Stimulated activated CD8-positive, alpha-beta memory T cell treated with anti-CD3 and anti-CD28 coated beads, Interleukin-7, amount 100 ng/mL, for 4 hours (primary cell): Measurements from ENCODE around the gene AHI1.
"Not testable (repeated sequence)": the region's sequence is repeated elsewhere in the genome, so short reads cannot be mapped to it uniquely, and the experiment has no call there.

ENCODE experiments used
- DNase-seq, 2 donors: peaks; one replicate each; pipeline ENCODE4 v3.0.0-alpha.2; 2020; ENCODE audit warnings: low read depth in 2 of 2

Gene AHI1

GRCh38 chr6:135505648-135506047 lies 8.1 kb upstream of the AHI1 start:
- DNase-seq = no peak

GRCh38 chr6:135505222-135505621 lies 7.7 kb upstream of the AHI1 start:
- DNase-seq = no peak

- no peak for DNase-seq
Measured at GRCh38 chr6:135504734-135505133, 7.2 kb upstream of the AHI1 start.

- DNase-seq = no peak
Measured at GRCh38 chr6:135503703-135504475, 6.3 kb upstream of the AHI1 start.

GRCh38 chr6:135499441-135500340 lies 2.2 kb upstream of the AHI1 start:
- no peak for DNase-seq

GRCh38 chr6:135498185-135498841 lies 773 bp upstream of the AHI1 start:
- peak; percentile 55 to 66 for DNase-seq

GRCh38 chr6:135496800-135497411 lies 634 bp downstream of the AHI1 start:
- DNase-seq = no peak

GRCh38 chr6:135493218-135493961 lies 4.2 kb downstream of the AHI1 start:
- no peak for DNase-seq

- DNase-seq = no peak
Measured at GRCh38 chr6:135490381-135490780, 7.2 kb downstream of the AHI1 start.

GRCh38 chr6:135488023-135488422 lies 9.5 kb downstream of the AHI1 start:
- no peak for DNase-seq

GRCh38 chr6:135483903-135484302 lies 13.6 kb downstream of the AHI1 start:
- DNase-seq = not testable (repeated sequence)

- no peak for DNase-seq
Measured at GRCh38 chr6:135481783-135482369, 15.7 kb downstream of the AHI1 start.

GRCh38 chr6:135479601-135480000 lies 17.9 kb downstream of the AHI1 start:
- DNase-seq = no peak

- DNase-seq = no peak
Measured at GRCh38 chr6:135478626-135479025, 18.9 kb downstream of the AHI1 start.

GRCh38 chr6:135475292-135475886 lies 22.2 kb downstream of the AHI1 start:
- no peak for DNase-seq

- no peak for DNase-seq
Measured at GRCh38 chr6:135474362-135474761, 23.2 kb downstream of the AHI1 start.

GRCh38 chr6:135465903-135466302 lies 31.6 kb downstream of the AHI1 start:
- DNase-seq = no peak

- no peak for DNase-seq
Measured at GRCh38 chr6:135465307-135465706, 32.2 kb downstream of the AHI1 start.

- no peak for DNase-seq
Measured at GRCh38 chr6:135464634-135465033, 32.9 kb downstream of the AHI1 start.

- DNase-seq = no peak
Measured at GRCh38 chr6:135461208-135461607, 36.3 kb downstream of the AHI1 start.
